Fibroblast of the aortic adventitia (primary cell): Measurements from ENCODE around the gene WBP2. TPM values are rescaled to one million over a fixed set of nuclear protein-coding genes. Genes with fewer than 3 reads are reported as not detected.
"Not testable (repeated sequence)": the region's sequence is repeated elsewhere in the genome, so short reads cannot be mapped to it uniquely, and the experiment has no call there.

Experiments
- DNase-seq: peaks from one replicate; pipeline ENCODE4 v3.0.0-alpha.2; 2010; ENCODE audit warnings: low read depth
- H3K4me3 ChIP-seq: 2 replicates; pipeline ENCODE4 v1.5.1; 2011; ENCODE audit warnings: low read depth, mild to moderate bottlenecking, control low read depth, low read length, moderate library complexity
- CTCF ChIP-seq: IDR thresholded peaks from 2 replicates; pipeline ENCODE4 v1.5.1; 2011; ENCODE audit warnings: mild to moderate bottlenecking, low read length, control low read depth, inconsistent platforms; ENCODE audit not compliant: insufficient read depth
- total RNA-seq: library from RNA; depleted of rRNA; stranded (reverse); fragments of >200 nt; gene quantifications from 2 replicates; pipeline ENCODE4 v1.2.3, GENCODE V29; 2012; ENCODE audit warnings: low replicate concordance

The WBP2 gene
- total RNA-seq, 1 donor = 24.1 TPM

GRCh38 chr17:75856062-75856756, 1.1 kb upstream of the WBP2 start:
- peak; percentile 29 for TF ChIP-seq CTCF
- H3K4me3 ChIP-seq = peak overlapping the region; percentile 96
- peak; percentile 19 for DNase-seq

GRCh38 chr17:75854881-75855309, 240 bp downstream of the WBP2 start:
- no peak for TF ChIP-seq CTCF
- DNase-seq = no peak
- peak overlapping the region; percentile 78 for H3K4me3 ChIP-seq

GRCh38 chr17:75854101-75854748, 910 bp downstream of the WBP2 start:
- peak; percentile 63 for DNase-seq
- peak overlapping the region; percentile 78 for H3K4me3 ChIP-seq
- TF ChIP-seq CTCF = no peak

GRCh38 chr17:75853433-75853832, 1.7 kb downstream of the WBP2 start:
- TF ChIP-seq CTCF = no peak
- no peak for DNase-seq
- peak overlapping the region; percentile 28 for H3K4me3 ChIP-seq

GRCh38 chr17:75851693-75851991, 3.5 kb downstream of the WBP2 start:
- DNase-seq, H3K4me3 ChIP-seq: not testable (repeated sequence)

- TF ChIP-seq CTCF = no peak
- no peak for DNase-seq
- no peak overlapping the region for H3K4me3 ChIP-seq
Observed at GRCh38 chr17:75850928-75851692, 4.0 kb downstream of the WBP2 start.

GRCh38 chr17:75849724-75850123, 5.4 kb downstream of the WBP2 start:
- TF ChIP-seq CTCF = no peak
- no peak for DNase-seq
- no peak overlapping the region for H3K4me3 ChIP-seq
